ENCODE measurements around the gene KRT82.
"Not testable (repeated sequence)": the region's sequence is repeated elsewhere in the genome, so short reads cannot be mapped to it uniquely, and the experiment has no call there.

KRT82 gene

GRCh38 chr12:52405922-52406385, at the start of gene KRT82:
TSS of gene KRT82 (minus strand) at chr12:52406335. CDS start at chr12:52406277, 58 bp downstream.
- TF ChIP-seq CTCF (IDR thresholded peaks at IDR 0.05; ENCODE audit: insufficient read depth, low read depth, low read length, missing control alignments) = no peak
- DNase-seq (ENCODE audit: low read depth) = no peak
- H3K4me3 ChIP-seq (ENCODE audit: low read length) = no peak within 1 kb of the TSS

- DNase-seq (ENCODE audit: low read depth) = peak; percentile 89
Measured at GRCh38 chr12:52455821-52456220, 49.7 kb upstream of the KRT82 start.

GRCh38 chr12:52454411-52455201, 48.5 kb upstream of the KRT82 start:
- DNase-seq (ENCODE audit: low read depth) = peak; percentile 65
- TF ChIP-seq CTCF (IDR thresholded peaks at IDR 0.05; ENCODE audit: insufficient read depth, low read depth, low read length, missing control alignments) = no peak
- H3K4me3 ChIP-seq (ENCODE audit: low read length) = no peak overlapping the region

More at GRCh38 chr12:52455821-52456220, 49.7 kb upstream of the KRT82 start:
- no peak overlapping the region for H3K4me3 ChIP-seq (ENCODE audit: low read length)
- no peak for TF ChIP-seq CTCF (IDR thresholded peaks at IDR 0.05; ENCODE audit: insufficient read depth, low read depth, low read length, missing control alignments)

GRCh38 chr12:52452101-52452500, 46.0 kb upstream of the KRT82 start, which contains the start of gene KRT6B:
TSS of gene KRT6B (minus strand) at chr12:52452146. CDS start at chr12:52452078, 68 bp downstream.
- no peak for TF ChIP-seq CTCF (IDR thresholded peaks at IDR 0.05; ENCODE audit: insufficient read depth, low read depth, low read length, missing control alignments)

GRCh38 chr12:52448228-52448627, 42.1 kb upstream of the KRT82 start:
- peak; percentile 32 for DNase-seq (ENCODE audit: low read depth)

More at GRCh38 chr12:52452101-52452500, 46.0 kb upstream of the KRT82 start, which contains the start of gene KRT6B:
- peak within 1 kb of the TSS; percentile 23 for H3K4me3 ChIP-seq (ENCODE audit: low read length)
- DNase-seq (ENCODE audit: low read depth) = peak; percentile 93

GRCh38 chr12:52447196-52447595, 41.1 kb upstream of the KRT82 start:
- peak; percentile 40 for DNase-seq (ENCODE audit: low read depth)
- H3K4me3 ChIP-seq (ENCODE audit: low read length) = not testable (repeated sequence)

More at GRCh38 chr12:52448228-52448627, 42.1 kb upstream of the KRT82 start:
- no peak overlapping the region for H3K4me3 ChIP-seq (ENCODE audit: low read length)
- no peak for TF ChIP-seq CTCF (IDR thresholded peaks at IDR 0.05; ENCODE audit: insufficient read depth, low read depth, low read length, missing control alignments)

GRCh38 chr12:52446367-52447045, 40.4 kb upstream of the KRT82 start:
- H3K4me3 ChIP-seq (ENCODE audit: low read length) = no peak overlapping the region
- peak; percentile 54 for DNase-seq (ENCODE audit: low read depth)
- no peak for TF ChIP-seq CTCF (IDR thresholded peaks at IDR 0.05; ENCODE audit: insufficient read depth, low read depth, low read length, missing control alignments)
